AG04449 (cell line): ENCODE measurements around the gene MAGI1.

Experiments used
- CTCF ChIA-PET: fragments of 350-600 bp; formaldehyde crosslinking; extraction: SDS; loops from one replicate; lab custom pipeline; 2021; ENCODE audit warnings: antibody characterized with exemption; lab: Yijun Ruan, JAX
- POLR2A ChIA-PET: fragments of 400-600, 350-600 bp; formaldehyde crosslinking; extraction: SDS; loops from one replicate; lab custom pipeline; 2020; ENCODE audit warnings: antibody characterized with exemption, inconsistent platforms; lab: Yijun Ruan, JAX
- DNase-seq: peaks from one replicate; pipeline ENCODE4 v3.0.0-alpha.2; 2010; ENCODE audit warnings: low read depth, low spot score
- H3K4me3 ChIP-seq: 2 replicates; pipeline ENCODE4 v1.5.1; 2011; ENCODE audit warnings: low read depth, mild to moderate bottlenecking, control low read depth, low read length
- CTCF ChIP-seq: IDR thresholded peaks from one replicate; pipeline ENCODE4 v1.5.1; 2011; ENCODE audit warnings: mild to moderate bottlenecking, moderate library complexity, low read length, control low read depth, inconsistent platforms; ENCODE audit not compliant: insufficient read depth; ENCODE audit errors: missing control alignments

Gene MAGI1

GRCh38 chr3:65876028-65876420 is 162.7 kb downstream of the MAGI1 start:
- CTCF ChIA-PET: interaction anchor here (0.8 kb wide), 2 partner anchors 27 to 1345 kb away, joined by 3 to 4 read pairs; no protein-coding TSS in a partner anchor
- DNase-seq: no peak
- POLR2A ChIA-PET: no interaction called here
- H3K4me3 ChIP-seq: no peak overlapping the region
- TF ChIP-seq CTCF: no peak

- no peak for TF ChIP-seq CTCF
- CTCF ChIA-PET: interaction anchor here (0.8 to 0.9 kb wide), 3 partner anchors 9 to 1344 kb away, joined by 3 to 4 read pairs (median 4); no protein-coding TSS in a partner anchor
- no peak overlapping the region for H3K4me3 ChIP-seq
- no peak for DNase-seq
- POLR2A ChIA-PET: no interaction called here
Observed at GRCh38 chr3:65875393-65876027, 163.2 kb downstream of the MAGI1 start.

GRCh38 chr3:65873869-65874268 is 164.8 kb downstream of the MAGI1 start:
- TF ChIP-seq CTCF: no peak
- DNase-seq: no peak
- ChIA-PET POLR2A (no interaction called here), CTCF (no interaction called here)
- no peak overlapping the region for H3K4me3 ChIP-seq

- ChIA-PET CTCF (no interaction called here), POLR2A (no interaction called here)
- no peak for DNase-seq
- no peak for TF ChIP-seq CTCF
- no peak overlapping the region for H3K4me3 ChIP-seq
Observed at GRCh38 chr3:65873028-65873427, 165.7 kb downstream of the MAGI1 start.

GRCh38 chr3:65871305-65872141 is 167.2 kb downstream of the MAGI1 start:
- CTCF ChIA-PET: interaction anchor here (1.0 kb wide), 1 partner anchor 10 kb away, joined by 3 read pairs; no protein-coding TSS in a partner anchor
- POLR2A ChIA-PET: no interaction called here
- no peak for DNase-seq
- no peak overlapping the region for H3K4me3 ChIP-seq
- TF ChIP-seq CTCF: no peak

GRCh38 chr3:65869798-65870197 is 168.9 kb downstream of the MAGI1 start:
- no peak for DNase-seq
- CTCF ChIA-PET: no interaction called here
- POLR2A ChIA-PET: no interaction called here
- H3K4me3 ChIP-seq: no peak overlapping the region
- TF ChIP-seq CTCF: no peak
